Measurements from ENCODE around the gene ABHD8.

Gene ABHD8

GRCh38 chr19:17266026-17266425 is 37.2 kb downstream of the ABHD8 start:
- no peak for DNase-seq (ENCODE audit: low read depth)

GRCh38 chr19:17264641-17264979 is 38.6 kb downstream of the ABHD8 start, which contains the start of gene USHBP1:
Gene USHBP1 (minus strand): TSS chr19:17264745. CDS start chr19:17264299, 446 bp downstream.
- DNase-seq (ENCODE audit: low read depth): no peak

GRCh38 chr19:17263712-17264640 is 39.2 kb downstream of the ABHD8 start:
- no peak for DNase-seq (ENCODE audit: low read depth)

GRCh38 chr19:17262557-17262956 is 40.7 kb downstream of the ABHD8 start:
- DNase-seq (ENCODE audit: low read depth): no peak

GRCh38 chr19:17260842-17261325 is 42.3 kb downstream of the ABHD8 start:
- no peak for DNase-seq (ENCODE audit: low read depth)

- DNase-seq (ENCODE audit: low read depth): no peak
Measured at GRCh38 chr19:17259934-17260333, 43.3 kb downstream of the ABHD8 start.

- no peak for DNase-seq (ENCODE audit: low read depth)
Measured at GRCh38 chr19:17259118-17259780, 44.0 kb downstream of the ABHD8 start.

GRCh38 chr19:17256130-17256529 is 47.1 kb downstream of the ABHD8 start:
- DNase-seq (ENCODE audit: low read depth): no peak

- no peak for DNase-seq (ENCODE audit: low read depth)
Measured at GRCh38 chr19:17255150-17255621, 48.0 kb downstream of the ABHD8 start.

- no peak for DNase-seq (ENCODE audit: low read depth)
Measured at GRCh38 chr19:17254636-17255035, 48.6 kb downstream of the ABHD8 start.

GRCh38 chr19:17249887-17250548 is 53.2 kb downstream of the ABHD8 start:
- no peak for DNase-seq (ENCODE audit: low read depth)

- DNase-seq (ENCODE audit: low read depth): no peak
Measured at GRCh38 chr19:17248011-17248776, 55.0 kb downstream of the ABHD8 start.

- DNase-seq (ENCODE audit: low read depth): no peak
Measured at GRCh38 chr19:17246681-17247425, 56.4 kb downstream of the ABHD8 start.

- DNase-seq (ENCODE audit: low read depth): no peak
Measured at GRCh38 chr19:17245535-17245984, 57.7 kb downstream of the ABHD8 start, which contains the start of gene NR2F6. Gene NR2F6 (minus strand): TSS chr19:17245919. CDS start chr19:17245220, 699 bp downstream.

GRCh38 chr19:17244618-17245534 is 58.3 kb downstream of the ABHD8 start:
- no peak for DNase-seq (ENCODE audit: low read depth)

- DNase-seq (ENCODE audit: low read depth): no peak
Measured at GRCh38 chr19:17243830-17244617, 59.2 kb downstream of the ABHD8 start.

- DNase-seq (ENCODE audit: low read depth): no peak
Measured at GRCh38 chr19:17243211-17243829, 59.9 kb downstream of the ABHD8 start.

Data from CMK (cell line).